ENCODE results near the gene COL5A1.

The COL5A1 gene

GRCh38 chr9:134644725-134645606 is 3.4 kb downstream of the COL5A1 start:
- no peak overlapping the region for H3K4me3 ChIP-seq (ENCODE audit: low read depth, low read length, poor library complexity, severe bottlenecking)
- no peaks in the 10 kb centered on the region for H3K9me3 ChIP-seq (ENCODE audit: low read length)
- no peak overlapping the region for H3K4me2 ChIP-seq (ENCODE audit: low read length)
- H3K27ac ChIP-seq (ENCODE audit: low read depth, low read length, poor library complexity, severe bottlenecking), result no peak overlapping the region
- H3K36me3 ChIP-seq (ENCODE audit: insufficient read depth, low read length), result no peaks in the 10 kb centered on the region
- H3F3A ChIP-seq (ENCODE audit: insufficient read depth, low read length), result no peaks in the 10 kb centered on the region
- no peak overlapping the region for H2AFZ ChIP-seq (ENCODE audit: low read length)
- no peaks in the 10 kb centered on the region for H3K4me1 ChIP-seq (ENCODE audit: insufficient read depth, low read length, severe bottlenecking)
- no peaks in the 10 kb centered on the region for H3K79me2 ChIP-seq (ENCODE audit: insufficient read depth, low read length)
- no peak overlapping the region for H3K9ac ChIP-seq (ENCODE audit: low read length)
- no peaks in the 10 kb centered on the region for H3K9me2 ChIP-seq (ENCODE audit: low read depth, low read length)
- no peak for TF ChIP-seq EZH2 (IDR thresholded peaks at IDR 0.05; ENCODE audit: borderline replicate concordance, low read length)
- TF ChIP-seq, protein P1, sequence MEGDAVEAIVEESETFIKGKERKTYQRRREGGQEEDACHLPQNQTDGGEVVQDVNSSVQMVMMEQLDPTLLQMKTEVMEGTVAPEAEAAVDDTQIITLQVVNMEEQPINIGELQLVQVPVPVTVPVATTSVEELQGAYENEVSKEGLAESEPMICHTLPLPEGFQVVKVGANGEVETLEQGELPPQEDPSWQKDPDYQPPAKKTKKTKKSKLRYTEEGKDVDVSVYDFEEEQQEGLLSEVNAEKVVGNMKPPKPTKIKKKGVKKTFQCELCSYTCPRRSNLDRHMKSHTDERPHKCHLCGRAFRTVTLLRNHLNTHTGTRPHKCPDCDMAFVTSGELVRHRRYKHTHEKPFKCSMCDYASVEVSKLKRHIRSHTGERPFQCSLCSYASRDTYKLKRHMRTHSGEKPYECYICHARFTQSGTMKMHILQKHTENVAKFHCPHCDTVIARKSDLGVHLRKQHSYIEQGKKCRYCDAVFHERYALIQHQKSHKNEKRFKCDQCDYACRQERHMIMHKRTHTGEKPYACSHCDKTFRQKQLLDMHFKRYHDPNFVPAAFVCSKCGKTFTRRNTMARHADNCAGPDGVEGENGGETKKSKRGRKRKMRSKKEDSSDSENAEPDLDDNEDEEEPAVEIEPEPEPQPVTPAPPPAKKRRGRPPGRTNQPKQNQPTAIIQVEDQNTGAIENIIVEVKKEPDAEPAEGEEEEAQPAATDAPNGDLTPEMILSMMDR (IDR thresholded peaks at IDR 0.05; ENCODE audit: low read length), result no peak
- no peaks in the 10 kb centered on the region for H4K20me1 ChIP-seq (ENCODE audit: insufficient read depth, low read length)
- H3K27me3 ChIP-seq (ENCODE audit: insufficient read depth, low read length), result 0 out of 2 replicates have a peak, but pooled peaks cover 4% of the 10 kb centered on the region

DNA sequence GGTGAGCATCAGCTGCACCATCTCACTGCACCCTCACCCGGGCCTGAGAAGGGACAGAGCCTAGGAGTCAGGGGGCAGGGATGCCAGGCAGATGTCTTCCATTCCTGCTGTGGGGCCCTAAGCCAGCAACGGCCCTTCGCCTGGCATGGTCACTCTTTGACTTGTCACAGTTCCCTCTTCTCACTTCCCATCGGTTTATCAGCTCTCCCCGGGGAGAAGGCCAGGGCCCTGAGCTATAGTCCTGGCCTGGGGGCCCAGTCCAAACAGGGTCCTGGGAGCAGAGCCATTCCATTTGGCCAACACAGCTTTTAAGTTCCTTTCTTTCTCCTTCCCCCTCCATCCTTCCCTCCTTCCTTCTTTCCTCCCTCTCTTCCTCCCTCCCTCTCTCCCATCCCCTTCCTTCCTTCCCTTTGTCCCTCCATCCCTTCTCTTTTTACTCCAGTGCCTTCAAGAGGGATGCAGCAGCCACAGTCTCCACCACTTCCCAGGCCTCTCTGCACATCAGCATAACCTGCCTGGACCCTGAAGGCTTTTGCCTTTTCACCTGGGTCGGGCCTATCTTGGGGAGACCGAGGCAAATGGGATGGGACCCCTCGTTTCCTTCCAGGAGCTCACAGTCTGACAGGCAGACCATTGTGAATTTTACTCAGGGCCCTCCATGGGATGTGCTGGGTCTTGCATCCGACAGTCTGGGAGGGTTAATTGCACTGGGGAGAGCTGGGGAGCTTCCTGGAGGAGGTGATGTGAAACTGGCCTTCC is 4.2 kb downstream of the COL5A1 start:
- H4K20me1 ChIP-seq (ENCODE audit: insufficient read depth, low read length), result no peaks in the 10 kb centered on the region
- no peaks in the 10 kb centered on the region for H3K79me2 ChIP-seq (ENCODE audit: insufficient read depth, low read length)
- H3K36me3 ChIP-seq (ENCODE audit: insufficient read depth, low read length), result no peaks in the 10 kb centered on the region
- H3K27ac ChIP-seq (ENCODE audit: low read depth, low read length, poor library complexity, severe bottlenecking), result no peak overlapping the region
- no peak overlapping the region for H3K9ac ChIP-seq (ENCODE audit: low read length)
- H3K9me2 ChIP-seq (ENCODE audit: low read depth, low read length), result no peaks in the 10 kb centered on the region
- no peak overlapping the region for H2AFZ ChIP-seq (ENCODE audit: low read length)
- H3K4me2 ChIP-seq (ENCODE audit: low read length), result no peak overlapping the region
- no peak overlapping the region for H3K4me3 ChIP-seq (ENCODE audit: low read depth, low read length, poor library complexity, severe bottlenecking)
- TF ChIP-seq EZH2 (IDR thresholded peaks at IDR 0.05; ENCODE audit: borderline replicate concordance, low read length), result no peak
- TF ChIP-seq, protein P1 (IDR thresholded peaks at IDR 0.05; ENCODE audit: low read length), result no peak
- no peaks in the 10 kb centered on the region for H3F3A ChIP-seq (ENCODE audit: insufficient read depth, low read length)
- 0 out of 2 replicates have a peak, but pooled peaks cover 4% of the 10 kb centered on the region for H3K27me3 ChIP-seq (ENCODE audit: insufficient read depth, low read length)
- no peaks in the 10 kb centered on the region for H3K9me3 ChIP-seq (ENCODE audit: low read length)
- H3K4me1 ChIP-seq (ENCODE audit: insufficient read depth, low read length, severe bottlenecking), result no peaks in the 10 kb centered on the region

- Histone ChIP-seq H3K9me3 (ENCODE audit: low read length) (no peaks in the 10 kb centered on the region), H3K79me2 (ENCODE audit: insufficient read depth, low read length) (no peaks in the 10 kb centered on the region), H3K4me3 (ENCODE audit: low read depth, low read length, poor library complexity, severe bottlenecking) (no peak overlapping the region), H4K20me1 (ENCODE audit: insufficient read depth, low read length) (no peaks in the 10 kb centered on the region), H3K27me3 (ENCODE audit: insufficient read depth, low read length) (0 out of 2 replicates have a peak, but pooled peaks cover 4% of the 10 kb centered on the region), H3K9me2 (ENCODE audit: low read depth, low read length) (no peaks in the 10 kb centered on the region), H3K27ac (ENCODE audit: low read depth, low read length, poor library complexity, severe bottlenecking) (no peak overlapping the region), H3K36me3 (ENCODE audit: insufficient read depth, low read length) (no peaks in the 10 kb centered on the region), H3K9ac (ENCODE audit: low read length) (no peak overlapping the region), H3K4me1 (ENCODE audit: insufficient read depth, low read length, severe bottlenecking) (no peaks in the 10 kb centered on the region), H2AFZ (ENCODE audit: low read length) (no peak overlapping the region), H3F3A (ENCODE audit: insufficient read depth, low read length) (no peaks in the 10 kb centered on the region), H3K4me2 (ENCODE audit: low read length) (no peak overlapping the region)
- TF ChIP-seq EZH2 (IDR thresholded peaks at IDR 0.05; ENCODE audit: borderline replicate concordance, low read length), result no peak
- TF ChIP-seq, protein P1 (IDR thresholded peaks at IDR 0.05; ENCODE audit: low read length), result no peak
These were observed 5.9 kb downstream of the COL5A1 start for GRCh38 chr9:134647359-134648080.

All from OCI-LY1 (cell line).